Left lobe of liver (tissue), 2 donors: ENCODE data around the gene TULP1. TPM values are rescaled to one million over a fixed set of nuclear protein-coding genes. Genes with fewer than 3 reads are reported as not detected.

Experiments
- ATAC-seq: fragments of 200-7000 bp; cut with Tn5 transposase; one replicate; pipeline ENCODE4 v1.9.1; 2020; ENCODE audit warnings: mild to moderate bottlenecking, moderate library complexity
- DNase-seq: peaks from one replicate; pipeline ENCODE4 v3.0.0-alpha.2; 2020; ENCODE audit warnings: low spot score
- total RNA-seq: library from RNA; stranded (reverse); gene quantifications from one replicate; pipeline ENCODE4 v1.2.1, GENCODE V29; 2021
- donor health status: DM: no; HTN: no; CAD: no; lungs with moderate emphysema.
- donor health status: DM: no; HTN: yes; CAD: no.

Gene TULP1
- total RNA-seq, 1 donor from 2014 or later, result not detected

- ATAC-seq, result peak; percentile 6
- DNase-seq, result no peak
Observed at GRCh38 chr6:35485402-35485877, 27.3 kb downstream of the TULP1 start.

DNA sequence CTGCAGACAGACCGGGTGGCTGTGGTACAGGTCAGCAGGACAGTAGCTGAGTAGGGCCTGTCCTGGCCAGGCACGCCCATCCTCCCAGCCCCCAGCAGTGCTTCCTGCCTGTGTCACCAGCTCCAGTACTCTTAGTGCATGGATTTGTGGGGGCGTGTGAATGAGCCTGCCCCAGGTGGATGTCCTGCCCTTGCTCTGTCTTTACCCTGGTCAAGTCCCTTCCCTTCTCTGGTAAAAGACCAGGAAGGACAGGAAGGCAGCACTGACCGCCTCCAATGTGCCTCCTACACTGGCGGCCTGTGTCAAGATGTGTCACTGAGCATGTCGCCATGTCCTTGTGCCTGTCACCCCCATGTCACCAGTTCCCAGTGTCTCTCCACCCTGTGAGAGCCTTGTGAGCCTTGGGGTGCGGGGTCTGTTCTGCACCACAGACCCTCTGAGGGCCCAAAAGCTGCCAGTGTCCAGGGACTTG lies 27.7 kb downstream of the TULP1 start:
- no peak for ATAC-seq
- DNase-seq, result no peak

DNA sequence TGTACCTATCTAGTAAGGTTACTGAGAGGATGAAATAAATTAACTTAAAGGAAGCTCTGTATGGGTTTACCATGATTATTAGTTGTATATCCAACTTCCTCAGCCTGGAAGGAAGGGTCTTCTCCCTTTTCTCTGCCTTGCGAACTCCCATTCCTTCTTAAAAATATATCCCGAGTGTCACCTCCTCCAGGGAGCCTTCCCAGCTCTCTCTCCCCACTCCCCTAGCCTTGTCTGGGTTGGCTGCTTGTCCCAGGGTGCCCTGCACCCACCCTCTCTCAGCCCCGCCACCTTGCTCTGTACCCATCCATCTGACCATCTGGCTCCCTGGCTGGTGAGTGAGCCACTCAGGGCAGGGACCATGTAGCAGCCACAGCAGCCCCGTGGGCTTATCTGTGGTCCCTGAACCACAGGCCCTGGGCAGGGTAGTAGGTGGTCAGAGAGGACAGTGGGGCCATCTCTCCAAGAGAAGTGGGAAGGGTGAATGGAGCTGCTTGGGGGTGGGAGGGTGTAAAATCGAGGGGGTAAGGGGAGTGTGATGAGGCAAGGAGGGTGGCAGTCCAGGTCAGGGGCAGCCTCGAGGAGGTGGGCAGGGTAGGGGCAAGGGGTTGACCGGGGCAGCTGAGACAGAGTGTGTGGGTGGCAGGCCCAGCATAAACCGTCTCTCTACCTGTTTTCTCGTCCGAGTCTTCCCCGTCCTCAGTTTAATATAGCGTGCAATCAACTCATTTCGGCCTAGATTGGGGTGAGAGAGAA lies 28.6 kb downstream of the TULP1 start:
- ATAC-seq, result no peak
- DNase-seq, result no peak

DNA sequence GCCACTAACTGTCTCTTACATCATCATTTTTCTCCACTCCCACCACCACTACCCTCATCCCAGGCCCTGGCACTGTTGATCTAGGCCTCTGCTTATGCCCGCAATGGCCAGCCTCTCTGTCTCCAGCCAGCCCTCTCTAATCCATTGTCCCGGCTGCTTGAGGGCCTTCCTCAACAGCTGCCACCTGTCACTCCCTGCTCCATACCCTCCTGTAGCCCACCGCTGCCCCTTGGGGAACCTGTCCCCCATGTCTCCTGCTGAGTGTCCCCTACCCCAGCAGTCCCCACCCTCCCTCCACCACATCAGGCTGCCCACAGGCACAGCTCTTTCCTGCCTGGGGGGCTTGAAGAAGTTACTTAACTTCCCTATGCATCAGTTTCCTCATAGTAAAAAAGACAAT lies 29.2 kb downstream of the TULP1 start:
- ATAC-seq, result no peak
- DNase-seq, result no peak

DNA sequence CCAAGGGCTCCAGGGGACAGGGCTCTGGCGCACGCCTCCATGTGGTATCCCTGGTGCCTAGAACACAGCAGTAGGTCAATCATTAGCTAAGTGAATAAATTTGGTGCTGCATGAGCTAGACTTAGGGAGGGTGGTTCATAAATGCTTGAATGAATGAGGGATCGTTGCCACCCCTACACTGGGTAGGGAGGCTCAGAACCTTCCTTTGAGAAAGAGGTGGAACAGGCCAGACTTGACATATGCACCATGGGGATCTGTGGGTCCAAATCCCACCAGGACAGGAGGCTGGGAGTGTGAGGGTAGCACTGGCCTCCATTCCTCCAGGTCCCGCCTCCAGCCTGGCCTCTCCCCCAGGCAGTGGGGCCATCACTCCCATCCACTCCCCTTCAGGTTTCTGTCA lies 29.6 kb downstream of the TULP1 start:
- ATAC-seq (no peak), DNase-seq (no peak)

DNA sequence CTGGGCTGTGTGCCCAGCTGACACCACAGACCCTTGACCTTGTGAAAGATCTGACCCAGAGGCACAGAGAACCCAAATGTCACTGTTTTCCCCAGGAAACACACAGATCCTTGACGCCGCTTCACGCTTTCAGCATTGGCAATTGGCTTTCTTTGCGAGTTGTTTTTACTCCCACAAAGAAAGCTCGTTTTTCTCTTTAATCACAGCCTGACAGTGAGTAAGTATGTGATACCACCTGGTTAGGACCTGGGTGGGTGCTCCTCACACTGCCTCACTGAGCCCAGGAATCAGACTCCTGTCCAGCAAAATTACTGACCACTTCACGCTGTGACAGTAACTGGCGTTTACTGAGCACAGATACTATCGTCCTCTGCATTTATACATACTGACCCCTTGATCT lies 31.5 kb downstream of the TULP1 start:
- no peak for DNase-seq

GRCh38 chr6:35480176-35480575 lies 32.5 kb downstream of the TULP1 start:
- DNase-seq, result no peak
- no peak for ATAC-seq

More for the DNA sequence above, 31.5 kb downstream of the TULP1 start:
- peak; percentile 27 for ATAC-seq

DNA sequence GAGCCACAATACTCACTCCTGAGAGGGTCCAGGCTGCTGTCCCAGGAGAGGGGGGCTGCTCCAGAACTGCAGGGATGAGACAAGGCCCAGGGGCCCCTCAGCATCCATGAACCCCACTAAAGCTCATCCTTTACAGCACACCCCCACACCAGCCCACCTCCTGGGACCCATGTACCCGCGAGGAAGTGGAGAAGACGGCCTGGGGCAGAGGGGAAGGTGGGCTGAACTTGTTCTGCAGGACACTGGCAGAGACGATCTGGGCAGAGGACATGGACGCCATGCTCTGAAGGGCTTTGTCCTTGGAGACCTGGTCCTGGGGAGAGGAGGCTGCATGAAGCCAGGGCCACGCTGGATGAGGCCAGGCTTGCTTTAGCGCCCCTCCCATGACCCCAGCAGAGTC lies 34.4 kb downstream of the TULP1 start:
- DNase-seq, result no peak
- no peak for ATAC-seq

DNA sequence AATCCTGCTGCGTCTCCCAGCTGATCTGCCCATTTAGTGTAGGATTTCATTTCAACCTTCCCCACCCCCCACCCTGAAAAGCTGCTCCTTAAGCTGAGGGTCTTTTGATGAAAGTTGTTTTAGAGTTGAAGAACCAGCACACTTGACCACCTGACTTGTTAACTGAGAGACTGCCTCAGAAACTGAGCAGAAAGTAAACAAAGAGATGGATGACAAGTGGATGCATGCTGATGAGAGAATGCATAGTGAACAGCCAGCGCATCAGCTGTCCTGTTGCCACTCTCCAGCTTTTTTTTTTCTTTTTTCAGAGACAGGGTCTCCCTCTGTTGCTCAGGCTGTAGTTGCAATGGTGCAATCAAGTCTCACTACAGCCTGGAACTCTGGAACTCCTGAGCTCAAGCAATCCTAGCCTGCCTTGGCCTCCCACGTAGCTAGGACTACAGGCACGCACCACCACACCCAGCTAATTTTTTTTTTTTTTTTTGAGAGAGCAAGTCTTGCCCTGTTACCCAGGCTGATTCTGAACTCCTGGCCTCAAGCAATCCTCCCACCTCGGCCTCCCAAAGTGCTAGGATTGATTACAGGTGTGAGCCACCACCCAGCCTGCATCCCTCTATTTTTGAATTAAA lies 35.0 kb downstream of the TULP1 start:
- DNase-seq, result no peak
- no peak for ATAC-seq

GRCh38 chr6:35477028-35477427 lies 35.7 kb downstream of the TULP1 start:
- ATAC-seq (no peak), DNase-seq (no peak)

- no peak for ATAC-seq
Observed at GRCh38 chr6:35476004-35476403, 36.7 kb downstream of the TULP1 start.

DNA sequence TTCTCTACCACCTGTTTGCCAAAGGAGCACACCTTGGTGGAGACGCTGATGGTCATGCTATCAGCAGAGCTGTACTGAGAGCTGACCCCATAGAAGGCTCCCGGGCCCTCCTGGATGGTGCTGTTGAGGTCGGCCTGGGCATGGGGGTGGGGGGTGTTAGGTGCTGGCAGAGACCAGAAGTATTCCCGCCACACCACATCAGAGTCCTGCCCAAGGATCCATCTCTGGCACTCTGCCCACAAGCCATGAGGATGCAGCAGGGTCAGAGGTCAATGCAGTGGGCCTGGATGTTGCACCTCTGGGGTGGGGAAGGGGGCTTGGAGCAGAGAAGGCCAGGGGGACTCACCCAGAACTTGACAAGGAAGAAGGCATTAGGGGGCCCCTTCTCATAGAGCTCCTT lies 37.1 kb downstream of the TULP1 start:
- no peak for ATAC-seq

More at GRCh38 chr6:35476004-35476403, 36.7 kb downstream of the TULP1 start:
- DNase-seq, result no peak

GRCh38 chr6:35474942-35475570 lies 37.6 kb downstream of the TULP1 start:
- DNase-seq (no peak), ATAC-seq (no peak)

More for the DNA sequence above, 37.1 kb downstream of the TULP1 start:
- no peak for DNase-seq

DNA sequence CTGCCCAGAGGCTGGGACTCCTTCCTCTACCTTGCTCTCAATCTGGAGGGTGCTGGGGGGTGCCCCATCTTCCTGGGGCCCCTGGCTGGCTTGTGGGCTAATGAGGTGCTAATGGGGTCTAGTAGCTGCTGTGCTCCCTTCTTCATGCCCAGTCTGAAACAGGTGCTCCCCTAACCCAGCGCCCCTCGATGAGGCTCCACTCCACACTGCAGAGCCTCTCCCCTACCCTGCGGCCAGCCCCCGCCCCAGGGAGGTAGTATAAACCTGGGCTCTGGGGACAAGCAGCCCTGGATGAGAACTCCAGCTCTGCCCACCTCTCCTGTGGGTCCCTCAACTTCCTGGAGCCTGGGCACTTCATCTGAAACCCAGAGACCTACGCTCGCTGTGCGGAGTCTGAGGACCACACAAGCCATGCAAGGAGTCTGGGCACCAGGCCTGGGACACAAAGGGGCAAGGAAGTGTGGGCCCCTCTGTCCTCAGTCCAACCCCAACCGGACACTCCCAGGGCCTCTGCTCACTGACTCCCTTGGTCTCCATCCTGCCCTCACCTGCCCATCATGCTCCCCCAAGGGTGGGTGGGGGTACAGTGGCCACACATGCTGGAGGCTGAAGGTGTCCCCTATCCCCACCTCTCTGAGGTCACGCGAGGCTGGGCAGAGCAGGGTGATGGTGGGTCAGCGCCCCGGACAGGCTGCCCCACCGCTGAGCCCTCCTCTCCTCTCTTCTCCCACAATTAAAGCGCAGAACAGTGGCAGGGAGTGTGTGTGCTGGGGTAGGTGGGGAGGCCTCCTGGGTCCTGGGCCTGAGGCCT lies 38.4 kb downstream of the TULP1 start:
- ATAC-seq (peak; percentile 3), DNase-seq (no peak)

- ATAC-seq (no peak), DNase-seq (no peak)
Observed at GRCh38 chr6:35473850-35474130, 38.9 kb downstream of the TULP1 start.

- no peak for ATAC-seq
- DNase-seq, result no peak
Observed at GRCh38 chr6:35473075-35473849, 39.4 kb downstream of the TULP1 start.

DNA sequence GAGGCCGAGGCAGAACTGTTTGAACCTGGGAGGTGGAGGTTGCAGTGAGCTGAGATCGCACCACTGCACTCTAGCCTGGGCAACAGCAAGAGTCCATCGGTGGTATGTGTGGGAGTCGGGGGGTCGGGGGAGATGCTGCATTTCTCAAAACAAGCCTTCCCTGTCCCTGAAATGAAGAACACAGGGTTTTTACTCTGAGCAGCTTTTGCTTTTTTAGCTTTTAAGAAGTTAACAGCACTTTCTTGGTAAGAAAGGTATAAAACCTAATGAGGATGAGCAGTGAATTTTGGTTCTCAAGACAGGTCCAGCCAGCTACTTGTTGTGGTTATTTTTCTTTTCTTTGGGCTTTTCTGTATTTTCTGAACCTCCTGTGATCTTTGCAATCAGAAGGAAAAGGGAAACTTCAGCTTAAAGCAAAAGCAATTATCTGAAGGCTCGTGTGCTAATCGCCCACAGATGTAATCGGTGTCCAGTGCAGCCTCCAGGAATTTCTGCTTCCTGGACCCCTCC lies 40.8 kb downstream of the TULP1 start:
- no peak for DNase-seq
- no peak for ATAC-seq

DNA sequence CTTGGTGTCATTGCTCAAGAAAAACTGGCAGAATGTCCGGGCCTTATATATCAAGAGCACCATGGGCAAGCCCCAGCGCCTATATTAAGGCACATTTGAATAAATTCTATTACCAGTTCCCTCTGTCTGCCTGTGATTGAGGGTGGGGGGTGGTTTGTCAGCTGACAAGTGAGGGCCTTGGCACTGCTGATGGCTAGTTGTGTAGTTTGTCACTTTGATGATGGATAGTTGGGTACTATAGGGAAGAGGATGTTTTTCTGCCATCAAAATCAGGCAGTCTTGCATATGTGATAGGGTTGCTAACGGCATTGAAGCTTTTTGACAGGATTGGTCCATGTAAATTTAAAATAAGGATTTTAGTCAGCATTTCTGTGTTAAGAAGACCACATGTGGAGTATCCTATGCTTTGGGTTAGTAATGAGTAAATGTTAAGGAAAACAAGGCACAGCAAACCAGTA lies 42.0 kb downstream of the TULP1 start:
- no peak for DNase-seq
- no peak for ATAC-seq

GRCh38 chr6:35469751-35470662 lies 42.7 kb downstream of the TULP1 start:
- ATAC-seq (no peak), DNase-seq (no peak)
